Neutrophil (primary cell): ENCODE data around the gene GNAQ.

ENCODE experiments used
- H3K27ac ChIP-seq: fragments of 200-600 bp; sonication (generic); 2 replicates; pipeline ENCODE4 v1.5.1; 2016; ENCODE audit warnings: mild to moderate bottlenecking, moderate library complexity
- H3K27me3 ChIP-seq: fragments of 200-600 bp; sonication (generic); 2 replicates; pipeline ENCODE4 v1.6.0; 2016; ENCODE audit warnings: mild to moderate bottlenecking
- H3K36me3 ChIP-seq: fragments of 200-600 bp; sonication (generic); 2 replicates; pipeline ENCODE4 v1.5.1; 2017
- H3K4me1 ChIP-seq, 2 experiments: fragments of 200-600 bp in 1 of 2; sonication (generic) in 1 of 2; 1 replicate in 1 of 2; 2 replicates in 1 of 2; pipeline versions ENCODE4 v1.5.1 to v1.6.1; 2013 to 2016; ENCODE audit warnings: low read depth in 1 of 2, low read length in 1 of 2, mild to moderate bottlenecking in 1 of 2, moderate library complexity in 1 of 2; ENCODE audit not compliant: control insufficient read depth in 1 of 2, insufficient read depth in 1 of 2
- H3K4me3 ChIP-seq, 2 experiments: fragments of 200-600 bp in 1 of 2; sonication (generic) in 1 of 2; 1 replicate in 1 of 2; 2 replicates in 1 of 2; pipeline ENCODE4 v1.5.1; 2013 to 2016; ENCODE audit warnings: low read depth in 1 of 2, low read length in 1 of 2, mild to moderate bottlenecking in 1 of 2, moderate library complexity in 1 of 2
- H3K9me3 ChIP-seq: fragments of 200-600 bp; sonication (generic); 2 replicates; pipeline ENCODE4 v1.5.1; 2016
- CTCF ChIP-seq: fragments of 200-600 bp; sonication (generic); IDR thresholded peaks from 2 replicates; pipeline ENCODE4 v1.5.1; 2016; ENCODE audit warnings: antibody characterized with exemption

The GNAQ gene

GRCh38 chr9:77985996-77986395 is 45.6 kb downstream of the GNAQ start:
- Histone ChIP-seq H3K9me3 (no peaks in the 10 kb centered on the region), H3K27me3 (no peaks in the 10 kb centered on the region), H3K36me3 (no peaks in the 10 kb centered on the region), H3K4me1 (peaks cover 83 to 84% of the 10 kb centered on the region in 2 experiments), H3K4me3 (no peak overlapping the region), H3K27ac (peak overlapping the region; percentile 51)
- TF ChIP-seq CTCF, result no peak

GRCh38 chr9:77983320-77983662 is 48.3 kb downstream of the GNAQ start:
- H3K4me3 ChIP-seq, result no peak overlapping the region
- peak overlapping the region; percentile 62 for H3K27ac ChIP-seq
- peaks cover 82 to 83% of the 10 kb centered on the region in 2 experiments for H3K4me1 ChIP-seq
- no peaks in the 10 kb centered on the region for H3K9me3 ChIP-seq
- TF ChIP-seq CTCF, result no peak
- H3K27me3 ChIP-seq, result no peaks in the 10 kb centered on the region
- H3K36me3 ChIP-seq, result peaks cover 3% of the 10 kb centered on the region

GRCh38 chr9:77982581-77983319 is 48.9 kb downstream of the GNAQ start:
- no peak overlapping the region for H3K4me3 ChIP-seq
- peak overlapping the region; percentile 80 for H3K27ac ChIP-seq
- TF ChIP-seq CTCF, result no peak
- peaks cover 3% of the 10 kb centered on the region for H3K36me3 ChIP-seq
- peaks cover 82 to 83% of the 10 kb centered on the region in 2 experiments for H3K4me1 ChIP-seq
- H3K9me3 ChIP-seq, result no peaks in the 10 kb centered on the region
- H3K27me3 ChIP-seq, result no peaks in the 10 kb centered on the region

- Histone ChIP-seq H3K4me1 (peaks cover 82 to 83% of the 10 kb centered on the region in 2 experiments), H3K4me3 (peak overlapping the region in 1 of 2 experiments; percentile 1), H3K9me3 (no peaks in the 10 kb centered on the region), H3K36me3 (peaks cover 3% of the 10 kb centered on the region), H3K27me3 (no peaks in the 10 kb centered on the region), H3K27ac (peak overlapping the region; percentile 80)
- no peak for TF ChIP-seq CTCF
These were observed 49.7 kb downstream of the GNAQ start for GRCh38 chr9:77981907-77982306.

- H3K27ac ChIP-seq, result peak overlapping the region; percentile 80
- no peaks in the 10 kb centered on the region for H3K9me3 ChIP-seq
- peaks cover 80 to 83% of the 10 kb centered on the region in 2 experiments for H3K4me1 ChIP-seq
- H3K27me3 ChIP-seq, result no peaks in the 10 kb centered on the region
- H3K36me3 ChIP-seq, result peaks cover 3% of the 10 kb centered on the region
- H3K4me3 ChIP-seq, result peak overlapping the region in 1 of 2 experiments; percentile 1
- TF ChIP-seq CTCF, result no peak
These were observed 50.3 kb downstream of the GNAQ start for GRCh38 chr9:77981332-77981731.
